Measurements from ENCODE around the gene POLR3G.

Gene POLR3G

GRCh38 chr5:90474235-90475107, at the start of gene POLR3G, which contains the start of gene MBLAC2:
POLR3G (plus strand) TSS chr5:90474864; CDS start chr5:90485568, 10,704 bp downstream.
MBLAC2 (minus strand) TSS chr5:90474771; CDS start chr5:90474292, 479 bp downstream.
- DNase-seq, result peak; percentile 97

GRCh38 chr5:90434116-90434714, 40.4 kb upstream of the POLR3G start:
- DNase-seq, result peak; percentile 71

DNA sequence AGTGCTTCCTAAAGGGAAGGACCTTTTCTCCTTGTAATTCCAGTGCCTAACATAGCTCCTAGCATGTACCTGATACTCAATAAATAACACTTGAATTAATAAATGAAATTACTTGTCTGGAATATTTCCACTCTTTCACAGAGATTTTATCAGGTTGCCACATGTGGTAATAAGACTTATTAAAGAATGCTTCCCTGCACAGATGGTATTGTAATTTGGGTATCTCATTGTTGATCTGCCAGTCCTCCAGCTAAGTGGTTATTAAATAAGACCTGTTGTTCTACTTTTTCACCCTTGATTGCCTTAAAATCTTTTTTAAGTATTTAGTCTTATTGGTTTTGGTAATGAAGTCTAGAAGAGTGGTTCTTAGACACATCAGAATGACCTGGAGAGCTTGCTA, 37.0 kb upstream of the POLR3G start:
- no peak for DNase-seq

GRCh38 chr5:90438100-90438499, 36.6 kb upstream of the POLR3G start:
- DNase-seq, result no peak

DNA sequence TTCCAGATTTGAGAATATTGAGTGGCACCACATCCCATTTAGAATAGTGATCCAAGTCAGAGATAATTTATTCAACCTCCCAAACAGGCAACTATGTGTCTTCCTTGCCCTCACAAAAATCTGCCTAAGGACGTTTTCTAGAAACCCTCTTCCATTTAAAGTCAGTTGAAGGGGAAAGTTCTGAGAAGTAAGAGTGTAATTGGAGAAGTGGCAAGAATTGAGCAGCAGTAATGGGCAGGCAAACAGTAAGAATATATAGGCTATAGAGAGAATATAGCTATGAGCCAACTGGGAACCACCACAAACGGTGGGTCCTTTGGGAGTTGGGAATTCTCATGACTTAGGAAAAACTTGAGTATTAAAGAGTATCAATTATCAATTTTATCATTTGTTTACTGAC, 34.0 kb upstream of the POLR3G start:
- no peak for DNase-seq

- DNase-seq, result no peak
Measured at GRCh38 chr5:90446961-90447360, 27.7 kb upstream of the POLR3G start.

DNA sequence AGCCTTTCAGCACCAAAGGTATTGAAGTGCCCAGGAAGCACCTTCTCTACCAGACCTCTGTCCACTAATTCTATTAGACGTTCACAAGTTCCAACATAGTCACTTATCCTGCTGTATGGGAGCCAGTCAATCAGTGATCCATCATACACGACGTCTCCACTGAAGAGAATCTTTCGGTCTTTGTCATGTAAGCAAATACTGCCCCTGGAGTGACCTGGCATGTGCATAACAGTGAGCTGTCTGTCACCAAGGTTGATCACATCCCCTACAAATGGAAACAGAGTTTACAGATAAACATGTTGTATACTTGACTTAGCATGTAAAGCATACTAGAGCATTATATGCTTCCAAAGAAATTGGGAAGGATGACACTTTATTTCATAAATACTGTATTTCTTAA, 13.4 kb upstream of the POLR3G start:
- no peak for DNase-seq

DNA sequence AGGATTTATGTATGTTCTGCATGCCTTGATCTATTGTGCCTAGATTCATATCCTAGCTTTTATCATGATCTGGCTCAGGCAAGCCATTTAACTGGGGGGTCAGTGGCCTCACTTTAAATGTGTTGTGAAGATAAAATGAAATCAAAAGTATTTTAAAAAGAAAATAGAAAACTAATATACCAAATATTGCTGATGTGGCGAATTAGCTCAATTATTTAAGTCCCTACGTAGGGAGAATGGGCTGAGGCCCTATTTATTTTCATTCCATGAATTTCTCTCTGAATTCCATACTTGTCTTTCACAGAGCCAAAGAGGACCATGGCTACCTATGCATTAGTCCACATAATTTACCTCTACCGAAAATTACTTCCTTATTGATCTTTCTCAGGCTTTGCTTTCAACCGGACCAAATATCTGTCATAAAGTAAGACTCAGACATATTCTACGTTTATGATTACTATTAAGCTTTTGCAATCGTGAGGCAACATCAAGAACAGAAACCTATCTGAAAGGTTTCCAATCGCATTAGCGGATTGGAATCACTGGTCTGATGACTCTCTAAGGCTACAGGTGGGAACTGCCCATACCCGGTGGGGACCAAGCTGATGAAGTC, 1.8 kb upstream of the POLR3G start:
- DNase-seq, result no peak

DNA sequence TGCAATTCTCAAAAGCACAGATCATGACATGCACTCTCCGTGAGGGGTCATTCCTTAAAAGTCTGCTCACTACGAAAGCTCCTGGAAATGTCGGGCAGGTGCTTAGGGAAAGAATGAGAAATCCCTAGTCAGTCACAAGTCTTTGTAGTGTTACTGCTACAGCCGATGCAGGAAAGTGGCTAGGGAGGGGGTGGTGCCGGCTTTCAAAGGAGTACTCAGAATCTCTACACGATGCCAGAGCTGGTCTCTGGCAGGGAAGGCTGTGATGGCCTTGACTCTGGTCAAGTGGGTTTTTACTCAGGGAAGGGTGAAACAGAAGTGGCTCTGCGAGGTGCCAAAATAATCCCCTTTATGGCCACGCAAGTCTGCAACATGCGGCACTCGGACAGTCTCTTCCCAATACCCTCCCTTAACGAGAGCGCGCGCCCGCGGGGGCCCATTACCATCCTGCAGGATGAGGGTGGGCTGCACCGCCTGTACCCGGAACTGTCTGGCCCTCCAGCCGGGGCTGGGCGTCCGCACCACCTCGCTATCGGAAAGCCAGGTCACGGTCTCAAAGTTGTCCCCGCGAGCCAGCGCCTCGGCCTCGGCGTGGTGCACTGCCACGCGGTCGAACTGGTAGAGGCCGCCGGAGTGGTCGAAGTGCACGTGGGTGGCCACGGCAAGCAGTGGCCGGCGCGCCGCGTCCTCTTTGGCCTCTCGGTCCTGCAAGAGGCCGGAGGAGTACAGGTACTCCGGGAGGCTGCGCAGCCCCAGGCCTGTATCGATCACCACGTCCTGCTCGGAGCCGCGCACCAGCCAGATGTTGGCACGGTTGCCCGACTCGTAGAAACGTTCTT, 1.0 kb upstream of the POLR3G start:
- DNase-seq, result peak; percentile 69

DNA sequence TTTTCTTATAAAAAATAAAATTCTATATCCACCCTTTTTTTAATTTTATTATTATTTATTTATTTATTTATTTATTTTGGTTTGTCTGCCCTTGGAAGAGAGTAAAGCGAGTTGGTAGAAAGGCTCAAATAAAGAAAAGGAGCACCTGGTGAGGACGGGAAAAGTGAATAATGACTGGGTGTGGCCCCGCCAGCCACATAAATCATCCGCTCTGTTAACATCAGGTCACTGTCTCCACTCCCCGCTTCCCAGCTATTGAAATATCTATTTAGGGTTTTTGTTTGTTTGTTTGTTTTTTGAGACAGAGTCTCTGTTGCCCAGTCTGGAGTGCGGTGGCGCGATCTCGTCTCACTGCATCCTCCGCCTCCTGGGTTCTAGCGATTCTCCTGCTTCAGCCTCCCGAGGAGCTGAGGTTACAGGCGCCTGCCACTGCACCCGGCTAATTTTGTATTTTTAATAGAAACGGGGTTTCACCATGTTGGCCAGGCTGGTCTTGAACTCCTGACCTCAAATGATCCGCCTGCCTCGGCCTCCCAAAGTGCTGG, 844 bp downstream of the POLR3G start:
- DNase-seq, result no peak

DNA sequence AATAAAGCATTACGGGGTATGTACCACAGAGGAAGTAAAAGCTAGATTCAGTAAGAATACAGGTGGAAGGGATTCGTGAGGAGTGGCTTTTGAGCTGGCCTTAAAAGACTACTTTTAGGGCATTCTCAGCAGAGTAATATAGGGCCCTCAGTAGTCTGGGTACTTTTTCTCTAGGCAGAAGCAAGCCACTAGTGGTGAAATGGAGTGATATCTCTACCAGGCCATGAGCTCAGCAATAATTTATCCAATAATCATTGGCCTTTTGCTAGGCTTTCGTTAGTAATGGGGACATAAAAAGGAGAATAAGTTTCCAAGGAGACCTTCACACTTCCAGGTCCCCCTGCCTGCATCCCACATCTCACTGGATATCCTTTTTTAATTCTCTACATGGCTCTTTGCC, 1.7 kb downstream of the POLR3G start:
- DNase-seq, result no peak

DNA sequence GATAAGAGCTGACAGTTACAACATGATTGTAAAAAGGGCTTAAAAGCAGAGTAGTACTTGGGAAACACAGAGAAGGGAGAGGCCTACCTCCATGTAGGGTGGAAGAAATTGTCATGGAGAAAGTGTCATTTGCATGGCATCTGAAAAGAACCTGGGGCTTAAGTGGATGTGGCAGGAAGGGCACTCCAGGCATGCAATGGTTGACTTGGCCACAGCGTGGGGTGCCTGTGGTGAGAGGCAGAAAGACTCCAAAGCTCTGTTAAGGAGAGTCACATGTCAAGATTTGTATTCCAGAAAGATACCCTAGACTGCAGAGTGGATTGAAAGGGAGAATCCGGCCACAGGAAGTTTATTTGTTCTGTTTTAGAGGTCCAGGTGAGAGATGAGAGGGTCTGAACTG, 2.4 kb downstream of the POLR3G start:
- no peak for DNase-seq

- no peak for DNase-seq
Measured at GRCh38 chr5:90477621-90478215, 3.1 kb downstream of the POLR3G start.

DNA sequence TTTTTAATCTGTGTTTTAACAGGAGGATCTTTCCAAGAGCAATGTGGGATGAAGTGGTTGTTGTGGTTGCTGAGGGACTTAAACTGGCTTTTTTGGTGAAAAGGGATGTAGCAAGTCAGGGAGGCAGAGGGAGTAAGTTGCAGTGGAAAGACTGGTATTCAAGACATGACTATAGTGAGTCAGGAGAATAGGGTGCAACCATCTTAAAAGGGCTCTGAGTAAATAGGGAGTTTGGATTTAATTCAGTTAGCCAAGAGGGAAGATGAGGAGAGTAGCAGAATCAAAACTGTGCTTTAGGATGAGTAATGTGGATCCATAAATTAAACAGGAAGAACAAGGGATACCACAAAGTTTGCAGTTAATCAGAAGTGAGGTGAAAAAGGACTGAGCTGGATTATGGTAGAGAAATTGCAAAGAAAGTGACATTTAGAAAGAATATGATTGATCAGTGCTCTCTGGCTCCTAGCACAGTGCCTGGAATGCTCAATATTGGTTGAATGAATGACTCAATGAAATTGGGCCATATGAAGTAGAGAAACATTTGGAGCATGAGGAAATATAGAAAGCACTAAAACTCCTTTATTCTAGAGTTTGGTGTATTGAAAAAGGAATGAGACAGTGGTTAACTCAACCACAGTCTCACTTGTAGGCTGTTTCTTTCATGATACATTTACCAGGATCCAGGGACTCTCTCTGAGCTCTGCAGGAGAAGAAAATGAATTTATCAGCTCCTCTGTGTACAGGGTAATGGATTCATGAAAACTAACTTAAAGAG, 5.1 kb downstream of the POLR3G start:
- DNase-seq, result no peak

DNA sequence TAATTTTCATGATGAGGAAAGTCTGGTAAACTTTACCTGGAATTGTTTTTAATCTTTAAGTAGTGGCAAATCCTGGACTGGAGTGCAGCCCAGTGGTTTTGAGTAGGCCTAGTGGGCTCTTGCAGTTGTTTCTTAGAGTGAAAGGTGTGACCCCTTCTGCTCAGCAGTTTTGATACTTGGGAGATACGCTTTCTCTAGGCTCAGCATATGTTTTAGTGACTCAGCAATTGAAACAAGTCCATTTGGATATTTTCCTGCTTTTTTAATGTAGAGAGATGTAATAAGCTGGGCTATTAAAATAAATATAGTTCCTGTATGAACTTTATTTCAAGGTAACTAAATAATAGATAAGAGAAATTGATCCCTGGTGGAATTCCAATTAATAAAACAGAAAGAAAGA, 6.0 kb downstream of the POLR3G start:
- no peak for DNase-seq

GRCh38 chr5:90483206-90483605, 8.5 kb downstream of the POLR3G start:
- no peak for DNase-seq

- DNase-seq, result no peak
Measured at GRCh38 chr5:90484540-90484939, 9.9 kb downstream of the POLR3G start.

- no peak for DNase-seq
Measured at GRCh38 chr5:90488791-90489190, 14.1 kb downstream of the POLR3G start.

DNA sequence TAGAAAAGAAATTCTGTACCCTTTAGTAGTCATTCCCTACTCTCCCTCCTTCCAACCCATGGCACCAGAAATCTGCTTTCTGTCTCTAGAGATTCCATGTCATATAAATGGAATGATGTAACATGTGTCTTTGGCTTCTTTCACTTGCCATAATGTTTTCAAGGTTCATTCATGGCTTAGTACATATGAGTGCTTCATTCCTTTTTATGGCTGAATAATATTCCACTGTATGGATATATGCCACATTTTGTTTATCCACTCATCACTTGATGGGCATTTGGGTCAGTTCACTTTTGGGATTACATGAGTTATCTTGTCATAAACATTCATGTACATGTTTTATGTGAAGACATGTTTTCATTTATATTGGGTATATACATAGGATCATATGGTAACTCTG, 19.4 kb downstream of the POLR3G start:
- no peak for DNase-seq

DNA sequence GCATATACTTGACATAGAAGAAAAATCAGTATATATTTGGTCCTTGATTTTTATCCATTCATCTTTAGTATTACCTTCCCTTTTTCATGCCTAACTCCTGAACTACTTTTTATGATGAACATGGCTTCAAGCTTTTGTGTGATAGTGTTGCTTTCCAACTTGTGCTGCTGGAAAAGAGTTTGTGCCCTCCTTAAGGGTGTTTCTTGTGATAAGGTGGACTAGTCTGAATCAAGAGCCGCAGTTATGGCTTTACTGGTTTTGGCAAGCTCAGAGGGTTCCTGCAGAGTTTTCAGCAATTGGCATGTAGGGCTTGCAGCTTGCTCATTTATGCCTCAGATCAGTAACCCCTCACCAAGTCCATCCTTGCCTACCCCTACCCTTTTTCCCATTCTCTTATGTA, 20.5 kb downstream of the POLR3G start:
- no peak for DNase-seq

GRCh38 chr5:90503596-90503995, 28.9 kb downstream of the POLR3G start:
- DNase-seq, result no peak

- no peak for DNase-seq
Measured at GRCh38 chr5:90504743-90505142, 30.1 kb downstream of the POLR3G start.

Data from activated effector memory CD4-positive, alpha-beta T cell treated with anti-CD3 and anti-CD28 coated beads, Interleukin-2, amount 50 U/mL, for 16 hours (primary cell).